HUDEP-2 (cell line): ENCODE data around the gene BSPH1.
A peak's percentile ranks its signal among the peaks of the same experiment; 100 is the strongest.
"Not testable (repeated sequence)": the region's sequence is repeated elsewhere in the genome, so short reads cannot be mapped to it uniquely, and the experiment has no call there.

Experiments used
- DNase-seq, 76 experiments: peaks; one replicate each; lab custom pipeline; 2025; ENCODE audit not compliant: unreplicated experiment in 76 of 76; lab: John Stamatoyannopoulos, UW

BSPH1 gene

GRCh38 chr19:47992070-47992469, at the start of gene BSPH1:
Gene BSPH1, minus strand, starts transcription at chr19:47992170. Its CDS starts 89 bp downstream, at chr19:47992081.
- no peak for DNase-seq

- DNase-seq = no peak
Observed at GRCh38 chr19:48036765-48037164, 44.8 kb upstream of the BSPH1 start.

DNA sequence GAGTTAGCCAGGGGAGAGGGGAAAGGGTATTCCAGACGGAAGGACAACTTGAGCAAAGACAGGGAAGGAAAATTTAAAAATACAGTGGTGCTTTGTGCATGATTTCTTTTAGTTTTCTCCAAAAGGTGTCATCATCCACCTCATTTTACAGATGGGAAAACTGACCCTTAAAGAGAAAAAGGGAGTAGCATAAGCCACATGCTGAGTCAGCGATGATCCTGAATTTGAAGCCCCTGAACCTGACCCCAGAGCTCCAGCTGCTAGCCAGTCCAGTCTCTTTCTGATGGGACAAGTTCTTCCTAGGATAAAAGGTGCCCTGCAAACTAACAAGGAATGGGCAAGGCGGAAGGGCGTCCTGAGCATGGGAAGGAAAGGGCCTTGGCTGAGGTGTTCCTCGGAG, 41.6 kb upstream of the BSPH1 start:
- no peak for DNase-seq

GRCh38 chr19:48030073-48030472, 38.1 kb upstream of the BSPH1 start:
- DNase-seq = no peak

GRCh38 chr19:48029431-48029830, 37.5 kb upstream of the BSPH1 start:
- no peak for DNase-seq

- DNase-seq = no peak
Observed at GRCh38 chr19:48025480-48025879, 33.5 kb upstream of the BSPH1 start.

DNA sequence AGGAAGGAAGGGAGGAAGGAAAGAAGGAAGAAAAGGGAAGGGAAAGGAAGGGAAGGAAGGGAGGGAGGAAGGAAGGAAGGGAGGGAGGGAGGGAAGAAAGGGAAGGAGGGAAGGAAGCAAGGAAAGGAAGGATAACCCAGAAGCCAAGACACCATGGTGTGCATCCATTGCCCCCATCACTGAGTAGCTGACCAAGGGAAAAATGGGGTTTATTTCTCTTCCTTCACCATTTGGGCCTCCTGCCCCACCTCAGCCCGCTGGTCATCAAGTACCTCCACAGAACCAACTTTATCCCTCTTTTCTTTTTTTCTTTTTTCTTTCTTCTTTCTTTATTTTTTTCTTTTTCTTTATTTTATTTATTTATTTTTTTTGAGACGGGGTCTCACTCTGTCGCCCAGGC, 31.5 kb upstream of the BSPH1 start:
- DNase-seq = no peak

GRCh38 chr19:48023011-48023410, 31.0 kb upstream of the BSPH1 start:
- DNase-seq = no peak

DNA sequence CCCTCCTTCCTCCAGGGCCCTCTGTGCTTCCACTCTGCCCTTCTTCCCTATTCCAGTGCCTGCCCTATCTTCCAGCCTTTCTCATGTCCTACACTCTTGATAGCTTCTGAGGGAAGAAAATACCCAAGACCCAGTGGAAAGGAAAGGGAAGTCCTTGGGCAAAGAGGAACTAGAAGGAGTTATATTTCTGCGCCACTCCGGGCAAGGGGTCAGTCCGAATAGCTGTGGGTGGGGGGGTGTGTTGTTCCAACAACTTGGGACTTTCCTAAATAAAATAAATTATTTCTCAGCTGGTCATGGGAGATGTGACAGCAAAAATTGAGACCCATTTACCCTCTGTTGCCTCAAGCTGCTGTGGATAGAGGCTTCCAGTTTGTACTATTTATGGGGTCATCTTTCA, 28.7 kb upstream of the BSPH1 start:
- DNase-seq = no peak

DNA sequence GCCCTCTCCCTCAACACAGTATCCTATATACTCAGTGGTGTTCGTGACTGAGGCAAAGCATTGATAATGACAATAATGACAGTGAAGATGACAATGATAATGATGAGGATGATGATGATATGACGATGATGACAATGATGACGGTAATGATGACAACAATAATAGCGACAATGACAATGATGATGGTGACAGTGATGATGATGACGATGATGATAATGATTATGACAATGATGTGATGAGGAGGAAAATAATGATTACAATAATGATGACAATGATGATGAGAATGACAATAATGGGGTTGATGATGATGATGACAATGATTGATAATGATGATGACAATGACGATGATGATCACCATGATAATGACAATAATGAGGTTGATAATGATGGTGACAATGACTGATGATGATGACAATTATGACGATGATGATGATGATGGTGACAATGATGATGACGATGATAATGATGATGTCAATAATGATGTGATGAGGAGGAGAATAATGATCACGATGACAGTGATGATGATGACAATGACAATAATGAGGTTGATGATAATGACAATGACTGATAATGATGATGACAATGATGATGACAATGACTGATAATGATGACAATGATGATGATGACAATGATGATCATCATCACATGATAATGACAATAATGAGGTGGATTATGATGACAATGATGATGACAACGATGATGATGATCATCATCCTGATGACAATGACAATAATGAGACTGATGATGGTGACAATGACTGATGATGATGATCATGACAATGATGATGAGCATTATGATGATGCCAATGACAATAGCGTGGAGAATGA, 19.2 kb upstream of the BSPH1 start:
- no peak for DNase-seq

DNA sequence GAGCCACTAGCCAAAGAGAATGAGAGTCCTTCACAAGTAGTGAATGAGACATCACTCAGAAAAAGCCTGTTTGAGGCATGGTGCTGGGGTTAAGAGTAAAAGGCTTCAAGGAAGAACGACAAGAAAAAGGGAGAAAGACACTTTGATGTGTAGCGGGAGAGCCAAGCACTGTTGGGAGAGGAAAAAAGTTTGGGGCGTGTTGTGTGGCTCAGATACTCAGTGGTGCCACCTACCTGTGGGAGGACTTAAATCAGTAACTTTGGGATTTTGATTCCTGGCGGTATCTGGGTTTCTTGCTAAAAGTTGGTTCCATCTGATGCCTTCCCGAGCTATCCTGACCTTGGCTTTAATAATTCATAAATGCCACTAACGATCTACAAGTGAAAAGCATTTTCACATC, 14.8 kb upstream of the BSPH1 start:
- DNase-seq = peak in 3 of 76 experiments; percentile 1 to 21 (median 4)

DNA sequence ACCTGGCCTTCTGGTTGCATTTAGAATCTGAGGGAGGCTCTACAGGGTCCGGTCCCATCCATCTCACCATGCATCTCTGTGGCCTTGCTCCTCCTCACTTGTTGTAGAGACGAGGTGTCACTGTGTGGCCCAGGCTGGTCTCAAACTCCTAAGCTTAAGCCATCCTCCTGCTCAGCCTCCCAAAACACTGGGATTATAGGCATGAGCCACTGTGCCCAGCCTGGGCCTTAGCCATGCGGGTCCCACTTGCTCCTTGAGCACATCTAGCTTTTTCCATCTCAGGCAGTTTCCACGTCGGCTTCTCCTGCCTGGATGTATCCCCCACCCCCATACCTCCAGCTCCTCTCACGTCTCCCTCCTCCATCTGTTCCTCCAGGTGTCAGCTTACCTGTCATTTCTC, 12.3 kb upstream of the BSPH1 start:
- no peak for DNase-seq

DNA sequence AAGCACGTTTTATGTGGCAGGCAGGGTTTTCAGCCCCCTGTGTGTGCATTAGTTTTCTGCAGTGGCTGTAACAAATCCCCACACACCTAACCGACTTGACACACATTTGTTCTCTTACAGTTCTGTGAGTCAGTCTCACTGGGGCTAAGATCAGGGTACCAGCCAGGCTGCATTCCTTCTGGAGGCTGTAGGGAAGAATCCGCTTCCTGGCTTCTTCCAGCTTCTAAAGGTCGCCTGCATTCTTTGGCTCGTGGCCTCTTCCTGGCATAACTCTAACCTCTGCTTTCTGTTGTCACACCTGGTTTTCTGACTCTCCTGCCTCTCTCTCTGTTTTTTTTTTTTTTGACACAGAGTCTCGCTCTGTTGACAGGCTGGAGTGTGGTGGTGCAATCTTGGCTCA, 8.9 kb upstream of the BSPH1 start:
- no peak for DNase-seq

GRCh38 chr19:47998800-47999199, 6.8 kb upstream of the BSPH1 start:
- no peak for DNase-seq

- DNase-seq = no peak
Observed at GRCh38 chr19:47996230-47996727, 4.3 kb upstream of the BSPH1 start.

DNA sequence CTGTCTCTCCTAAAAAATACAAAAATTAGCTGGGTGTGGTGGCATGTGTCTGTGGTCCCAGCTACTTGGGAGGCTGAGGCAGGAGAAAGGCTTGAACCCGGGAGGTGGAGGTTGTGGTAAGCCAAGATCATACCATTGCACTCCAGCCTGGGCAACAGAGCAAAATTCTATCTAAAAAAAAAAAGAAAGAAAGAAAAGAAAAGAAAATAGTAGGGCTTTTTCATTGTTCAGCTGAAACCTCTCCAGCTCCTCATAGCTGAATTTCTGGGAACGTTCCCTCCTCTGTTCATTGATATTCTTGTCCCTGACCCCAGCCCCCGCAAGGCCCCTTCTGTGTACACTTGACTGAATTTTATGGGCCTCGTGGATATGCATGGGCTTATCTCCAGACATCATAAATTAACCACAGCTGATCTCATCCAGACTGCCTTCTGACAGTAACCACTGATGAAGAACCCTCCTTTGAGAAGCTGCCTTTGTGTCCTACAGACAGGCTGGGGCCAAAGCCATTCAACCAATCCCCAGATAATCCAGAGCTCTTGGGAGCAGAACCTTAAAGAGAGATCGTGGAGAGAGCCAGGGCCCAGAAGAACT, 2.3 kb upstream of the BSPH1 start, which contains the start of gene ELSPBP1:
Gene ELSPBP1, plus strand, starts transcription at position 424 of the 594 bp plus-strand sequence. CDS start 14,036 bp downstream, outside the sequence.
- no peak for DNase-seq

DNA sequence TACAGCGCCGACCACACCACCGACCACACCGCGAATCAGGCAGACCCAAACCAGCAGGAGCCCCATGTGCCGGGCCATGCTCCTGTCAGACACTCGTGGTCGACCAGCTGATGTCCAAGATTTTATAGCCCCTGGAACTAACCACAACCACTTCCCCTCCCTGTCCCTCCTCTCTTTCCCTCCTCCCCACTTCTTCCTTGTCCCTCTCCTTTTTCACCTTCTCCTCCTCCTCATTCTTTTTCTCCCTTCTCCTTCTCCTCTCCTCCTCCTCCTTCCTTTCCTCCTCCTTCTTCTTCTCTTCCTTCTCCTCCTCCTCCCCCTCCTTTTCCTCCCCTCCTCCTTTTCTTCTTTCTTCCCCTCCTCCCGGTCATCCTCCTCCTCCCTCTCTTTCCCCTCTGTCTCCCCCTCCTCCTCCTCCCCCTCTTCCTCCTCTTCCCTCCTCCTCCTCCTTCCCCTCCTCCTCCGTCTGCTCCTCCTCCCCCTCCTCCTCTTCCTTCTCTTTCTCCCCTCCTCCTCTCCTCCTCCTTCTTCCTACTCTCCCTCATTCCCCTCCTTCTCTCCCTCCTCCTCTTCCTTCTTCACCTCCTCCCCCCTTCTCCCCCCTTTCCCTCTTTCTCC, 670 bp downstream of the BSPH1 start:
- DNase-seq = no peak

GRCh38 chr19:47973529-47973928, 18.4 kb downstream of the BSPH1 start:
- no peak for DNase-seq

DNA sequence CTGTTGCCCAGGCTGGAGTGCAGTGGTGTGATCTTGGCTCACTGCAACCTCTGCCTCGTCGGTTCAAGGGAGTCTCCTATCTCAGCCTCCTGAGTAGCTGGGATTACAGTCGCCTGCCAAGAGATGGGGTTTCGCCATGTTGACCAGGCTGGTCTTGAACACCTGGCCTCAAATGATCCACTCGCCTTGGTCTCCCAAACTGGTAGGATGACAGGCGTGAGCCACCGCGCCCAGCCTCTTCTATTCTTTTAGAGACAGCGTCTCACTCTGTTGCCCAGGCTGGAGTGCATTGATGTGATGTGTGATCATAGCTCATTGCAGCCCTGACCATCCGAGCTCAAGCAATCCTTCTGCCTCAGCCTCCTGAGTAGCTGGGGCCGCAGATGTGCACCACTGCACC, 36.0 kb downstream of the BSPH1 start:
- DNase-seq = not testable (repeated sequence)

DNA sequence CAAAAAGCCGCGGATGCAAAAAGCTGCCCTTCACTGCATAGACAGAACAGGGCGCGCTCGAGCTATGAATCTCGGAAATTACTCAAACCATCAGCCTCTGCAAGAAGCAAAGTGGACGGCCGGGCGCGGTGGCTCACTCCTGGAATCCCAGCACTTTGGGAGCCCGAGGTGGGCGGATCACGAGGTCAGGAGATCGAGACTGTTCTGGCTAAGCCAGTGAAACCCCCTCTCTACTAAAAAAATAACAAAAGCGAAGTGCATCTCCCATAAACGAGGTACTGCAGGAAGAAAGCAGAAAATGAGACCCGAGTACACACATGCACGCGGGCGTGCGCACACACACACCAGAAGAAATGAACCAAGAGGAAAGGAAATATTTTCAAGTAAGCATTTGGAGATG, 39.8 kb downstream of the BSPH1 start:
- not testable (repeated sequence) for DNase-seq

DNA sequence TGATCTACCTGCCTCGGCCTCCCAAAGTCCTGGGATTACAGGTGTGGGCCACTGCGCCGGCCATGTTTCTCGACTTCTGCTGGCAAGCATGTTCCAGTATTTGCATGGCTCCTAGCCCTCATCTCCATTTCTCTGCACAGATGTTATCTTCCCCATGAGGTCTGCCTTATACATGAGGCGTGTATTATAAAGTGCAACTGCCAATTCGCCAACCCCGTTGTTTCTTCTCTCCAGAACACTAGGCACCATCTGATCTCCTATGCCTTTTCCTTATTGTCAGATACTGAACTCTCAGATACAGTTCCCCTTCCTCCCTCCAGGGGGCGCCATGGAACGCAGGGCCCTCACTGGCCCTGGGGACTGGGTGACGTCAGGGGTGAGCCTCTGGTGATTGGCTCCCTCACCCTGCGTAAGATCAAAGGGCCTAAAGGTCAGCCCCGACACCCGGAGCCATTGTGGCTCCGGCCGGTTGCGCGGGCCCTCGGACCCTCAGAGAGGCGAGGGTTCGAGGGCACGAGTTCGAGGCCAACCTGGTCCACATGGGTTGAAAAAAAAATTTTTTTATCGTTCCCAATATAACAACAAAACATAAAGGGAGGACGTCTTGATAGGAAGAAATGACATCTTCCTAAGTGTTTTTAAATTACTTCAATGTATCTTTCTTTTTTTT, 42.0 kb downstream of the BSPH1 start:
- DNase-seq = not testable (repeated sequence)
